HepG2 (cell line): ENCODE measurements around the gene NFIC. TPM values are rescaled to one million over a fixed set of nuclear protein-coding genes. Genes with fewer than 3 reads are reported as not detected.

ENCODE experiments used
- HNF4G ChIP-seq, 2 experiments: sonication (generic) in 1 of 2; formaldehyde crosslinking in 1 of 2; IDR thresholded peaks; 2 replicates each; pipeline versions ENCODE4 v1.4.0 to v1.6.1; 2011 to 2020; ENCODE audit warnings: borderline replicate concordance in 2 of 2, low read depth in 2 of 2, mild to moderate bottlenecking in 2 of 2, low read length in 1 of 2, missing genetic modification reagents in 1 of 2, moderate library complexity in 1 of 2
- NBN ChIP-seq: fragments of 450-650 bp; conservative IDR thresholded peaks from 2 replicates; pipeline ENCODE4 v1.6.1; 2017
- NONO ChIP-seq, 2 experiments: fragments of 450-650 bp in 1 of 2; sonication (generic) in 1 of 2; formaldehyde crosslinking in 1 of 2; IDR thresholded peaks in 1 of 2; conservative IDR thresholded peaks in 1 of 2; 2 replicates each; pipeline versions ENCODE4 v1.6.1 to v1.8.0; 2017 to 2022; ENCODE audit warnings: mild to moderate bottlenecking in 1 of 2, missing genetic modification reagents in 1 of 2, moderate library complexity in 1 of 2
- PCBP1 ChIP-seq: fragments of 200-400 bp; formaldehyde crosslinking; IDR thresholded peaks from 2 replicates; pipeline ENCODE4 v1.6.1; 2017; ENCODE audit warnings: mild to moderate bottlenecking, low read depth, low read length, borderline replicate concordance
- RCOR2 ChIP-seq: IDR thresholded peaks from 2 replicates; pipeline ENCODE4 v1.6.1; 2016; ENCODE audit warnings: missing biosample characterization, missing genetic modification reagents
- SKIL ChIP-seq: sonication (generic); formaldehyde crosslinking; IDR thresholded peaks from 2 replicates; pipeline ENCODE4 v1.8.0; 2022; ENCODE audit warnings: missing genetic modification reagents, mild to moderate bottlenecking, moderate library complexity, borderline replicate concordance
- ZMYM2 ChIP-seq: sonication (generic); formaldehyde crosslinking; IDR thresholded peaks from 2 replicates; pipeline ENCODE4 v1.8.0; 2022; ENCODE audit warnings: mild to moderate bottlenecking, missing genetic modification reagents
- ZNF280B ChIP-seq: sonication (generic); formaldehyde crosslinking; IDR thresholded peaks from 2 replicates; pipeline ENCODE4 v1.5.0; 2020; ENCODE audit warnings: missing genetic modification reagents, mild to moderate bottlenecking, borderline replicate concordance
- ZNF543 ChIP-seq: sonication (generic); formaldehyde crosslinking; IDR thresholded peaks from 2 replicates; pipeline ENCODE4 v1.4.0; 2020; ENCODE audit warnings: mild to moderate bottlenecking, missing genetic modification reagents
- ZNF570 ChIP-seq: sonication (generic); formaldehyde crosslinking; IDR thresholded peaks from 2 replicates; pipeline ENCODE4 v1.4.0; 2020; ENCODE audit warnings: mild to moderate bottlenecking, missing genetic modification reagents, borderline replicate concordance
- ZNF83 ChIP-seq: sonication (generic); formaldehyde crosslinking; IDR thresholded peaks from 2 replicates; pipeline ENCODE4 v1.4.0; 2020; ENCODE audit warnings: missing genetic modification reagents, mild to moderate bottlenecking, borderline replicate concordance
- polyA plus RNA-seq, 8 experiments: library from polyadenylated mRNA; depleted of rRNA in 3 of 8; stranded (reverse) in 7 of 8; unstranded in 1 of 8; fragments of >200 nt; fragmentation: Illumina TruSeq in 4 of 8; extraction: Trizol in 4 of 8; gene quantifications; 2 replicates each; pipeline versions ENCODE4 v1.2.1 to v1.2.3, GENCODE V29; 2011 to 2016; ENCODE audit warnings: low read depth in 4 of 8, missing spikeins in 1 of 8, mixed read lengths in 1 of 8; ENCODE audit not compliant: insufficient read depth in 1 of 8
- total RNA-seq, 5 experiments: library from RNA; depleted of rRNA; stranded (reverse); fragments of >200 nt; fragmentation: Illumina TruSeq; extraction: Trizol; gene quantifications; 2 replicates each; pipeline ENCODE4 v1.2.3, GENCODE V29; 2016; ENCODE audit warnings: low read depth in 1 of 5
- TF ChIP-seq, protein P1 (sequence below): sonication (generic); formaldehyde crosslinking; IDR thresholded peaks from 2 replicates; pipeline ENCODE4 v1.5.0; 2020; ENCODE audit warnings: mild to moderate bottlenecking, missing genetic modification reagents, borderline replicate concordance
- TF ChIP-seq, protein P2 (sequence below): IDR thresholded peaks from 2 replicates; pipeline ENCODE4 v1.6.1; 2018; ENCODE audit warnings: missing genetic modification reagents, mild to moderate bottlenecking, missing compliant biosample characterization
- TF ChIP-seq, protein P3 (sequence below): sonication (generic); formaldehyde crosslinking; IDR thresholded peaks from 2 replicates; pipeline ENCODE4 v1.4.0; 2020; ENCODE audit warnings: missing genetic modification reagents
- TF ChIP-seq, protein P4 (sequence below): sonication (generic); formaldehyde crosslinking; IDR thresholded peaks from 2 replicates; pipeline ENCODE4 v1.4.0; 2020; ENCODE audit warnings: mild to moderate bottlenecking, missing genetic modification reagents

NFIC gene
- total and polyA plus RNA-seq, 2 of the 13 experiments (the other 11 are each of a cell fraction or from before 2014, with no cell fraction given), result 1.3 to 2.5 TPM

GRCh38 chr19:3409346-3410064 is 43.1 kb downstream of the NFIC start (continued):
- peak; percentile 75 for TF ChIP-seq HNF4G (IDR thresholded peaks at IDR 0.05; ENCODE audit: borderline replicate concordance, low read depth, low read length)
- TF ChIP-seq HNF4G (CRISPR knock-in tag; IDR thresholded peaks at IDR 0.05; ENCODE audit: borderline replicate concordance, low read depth), result no peak
- TF ChIP-seq PCBP1, result no peak
- TF ChIP-seq NBN, result no peak
- TF ChIP-seq NONO (IDR thresholded peaks at IDR 0.05), result no peak
- 0 out of 2 replicates have a peak, but pooled peaks have one; percentile 43 for TF ChIP-seq NONO (CRISPR knock-in tag; conservative IDR thresholded peaks at IDR 0.05)
- TF ChIP-seq, protein P1, sequence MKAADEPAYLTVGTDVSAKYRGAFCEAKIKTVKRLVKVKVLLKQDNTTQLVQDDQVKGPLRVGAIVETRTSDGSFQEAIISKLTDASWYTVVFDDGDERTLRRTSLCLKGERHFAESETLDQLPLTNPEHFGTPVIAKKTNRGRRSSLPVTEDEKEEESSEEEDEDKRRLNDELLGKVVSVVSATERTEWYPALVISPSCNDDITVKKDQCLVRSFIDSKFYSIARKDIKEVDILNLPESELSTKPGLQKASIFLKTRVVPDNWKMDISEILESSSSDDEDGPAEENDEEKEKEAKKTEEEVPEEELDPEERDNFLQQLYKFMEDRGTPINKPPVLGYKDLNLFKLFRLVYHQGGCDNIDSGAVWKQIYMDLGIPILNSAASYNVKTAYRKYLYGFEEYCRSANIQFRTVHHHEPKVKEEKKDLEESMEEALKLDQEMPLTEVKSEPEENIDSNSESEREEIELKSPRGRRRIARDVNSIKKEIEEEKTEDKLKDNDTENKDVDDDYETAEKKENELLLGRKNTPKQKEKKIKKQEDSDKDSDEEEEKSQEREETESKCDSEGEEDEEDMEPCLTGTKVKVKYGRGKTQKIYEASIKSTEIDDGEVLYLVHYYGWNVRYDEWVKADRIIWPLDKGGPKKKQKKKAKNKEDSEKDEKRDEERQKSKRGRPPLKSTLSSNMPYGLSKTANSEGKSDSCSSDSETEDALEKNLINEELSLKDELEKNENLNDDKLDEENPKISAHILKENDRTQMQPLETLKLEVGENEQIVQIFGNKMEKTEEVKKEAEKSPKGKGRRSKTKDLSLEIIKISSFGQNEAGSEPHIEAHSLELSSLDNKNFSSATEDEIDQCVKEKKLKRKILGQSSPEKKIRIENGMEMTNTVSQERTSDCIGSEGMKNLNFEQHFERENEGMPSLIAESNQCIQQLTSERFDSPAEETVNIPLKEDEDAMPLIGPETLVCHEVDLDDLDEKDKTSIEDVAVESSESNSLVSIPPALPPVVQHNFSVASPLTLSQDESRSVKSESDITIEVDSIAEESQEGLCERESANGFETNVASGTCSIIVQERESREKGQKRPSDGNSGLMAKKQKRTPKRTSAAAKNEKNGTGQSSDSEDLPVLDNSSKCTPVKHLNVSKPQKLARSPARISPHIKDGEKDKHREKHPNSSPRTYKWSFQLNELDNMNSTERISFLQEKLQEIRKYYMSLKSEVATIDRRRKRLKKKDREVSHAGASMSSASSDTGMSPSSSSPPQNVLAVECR (CRISPR knock-in tag), result peak; percentile 52; the same call in 1 of the 2 replicates
- TF ChIP-seq RCOR2, result peak; percentile 64
- TF ChIP-seq ZMYM2, result peak; percentile 81
- TF ChIP-seq, protein P2, sequence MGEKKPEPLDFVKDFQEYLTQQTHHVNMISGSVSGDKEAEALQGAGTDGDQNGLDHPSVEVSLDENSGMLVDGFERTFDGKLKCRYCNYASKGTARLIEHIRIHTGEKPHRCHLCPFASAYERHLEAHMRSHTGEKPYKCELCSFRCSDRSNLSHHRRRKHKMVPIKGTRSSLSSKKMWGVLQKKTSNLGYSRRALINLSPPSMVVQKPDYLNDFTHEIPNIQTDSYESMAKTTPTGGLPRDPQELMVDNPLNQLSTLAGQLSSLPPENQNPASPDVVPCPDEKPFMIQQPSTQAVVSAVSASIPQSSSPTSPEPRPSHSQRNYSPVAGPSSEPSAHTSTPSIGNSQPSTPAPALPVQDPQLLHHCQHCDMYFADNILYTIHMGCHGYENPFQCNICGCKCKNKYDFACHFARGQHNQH (CRISPR knock-in tag), result peak; percentile 60; the same call in 1 of the 2 replicates
- TF ChIP-seq ZNF570 (CRISPR knock-in tag), result no peak
- TF ChIP-seq, protein P3, sequence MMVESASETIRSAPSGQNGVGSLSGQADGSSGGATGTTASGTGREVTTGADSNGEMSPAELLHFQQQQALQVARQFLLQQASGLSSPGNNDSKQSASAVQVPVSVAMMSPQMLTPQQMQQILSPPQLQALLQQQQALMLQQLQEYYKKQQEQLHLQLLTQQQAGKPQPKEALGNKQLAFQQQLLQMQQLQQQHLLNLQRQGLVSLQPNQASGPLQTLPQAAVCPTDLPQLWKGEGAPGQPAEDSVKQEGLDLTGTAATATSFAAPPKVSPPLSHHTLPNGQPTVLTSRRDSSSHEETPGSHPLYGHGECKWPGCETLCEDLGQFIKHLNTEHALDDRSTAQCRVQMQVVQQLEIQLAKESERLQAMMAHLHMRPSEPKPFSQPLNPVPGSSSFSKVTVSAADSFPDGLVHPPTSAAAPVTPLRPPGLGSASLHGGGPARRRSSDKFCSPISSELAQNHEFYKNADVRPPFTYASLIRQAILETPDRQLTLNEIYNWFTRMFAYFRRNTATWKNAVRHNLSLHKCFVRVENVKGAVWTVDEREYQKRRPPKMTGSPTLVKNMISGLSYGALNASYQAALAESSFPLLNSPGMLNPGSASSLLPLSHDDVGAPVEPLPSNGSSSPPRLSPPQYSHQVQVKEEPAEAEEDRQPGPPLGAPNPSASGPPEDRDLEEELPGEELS (CRISPR knock-in tag), result peak; percentile 81
- TF ChIP-seq, protein P4, sequence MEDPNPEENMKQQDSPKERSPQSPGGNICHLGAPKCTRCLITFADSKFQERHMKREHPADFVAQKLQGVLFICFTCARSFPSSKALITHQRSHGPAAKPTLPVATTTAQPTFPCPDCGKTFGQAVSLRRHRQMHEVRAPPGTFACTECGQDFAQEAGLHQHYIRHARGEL (CRISPR knock-in tag), result no peak
- TF ChIP-seq ZNF543 (CRISPR knock-in tag), result no peak
- TF ChIP-seq ZNF280B (CRISPR knock-in tag), result no peak
- no peak for TF ChIP-seq ZNF83 (CRISPR knock-in tag)
- peak; percentile 59; the same call in 1 of the 2 replicates for TF ChIP-seq SKIL (CRISPR knock-in tag)
